HG02678 (cell line): Measurements from ENCODE around the gene RSPH4A.
"Not testable (repeated sequence)": the region's sequence is repeated elsewhere in the genome, so short reads cannot be mapped to it uniquely, and the experiment has no call there.

ENCODE experiments used
- ATAC-seq: cut with Tn5 transposase; IDR thresholded peaks from one replicate; pipeline ENCODE4 v1.9.1; 2021; ENCODE audit warnings: mild to moderate bottlenecking, moderate library complexity; ENCODE audit not compliant: unreplicated experiment

RSPH4A gene

GRCh38 chr6:116615937-116616736, at the start of gene RSPH4A:
TSS of gene RSPH4A (plus strand) at chr6:116616479. CDS start at chr6:116616624, 145 bp downstream.
- peak; percentile 99 for ATAC-seq

DNA sequence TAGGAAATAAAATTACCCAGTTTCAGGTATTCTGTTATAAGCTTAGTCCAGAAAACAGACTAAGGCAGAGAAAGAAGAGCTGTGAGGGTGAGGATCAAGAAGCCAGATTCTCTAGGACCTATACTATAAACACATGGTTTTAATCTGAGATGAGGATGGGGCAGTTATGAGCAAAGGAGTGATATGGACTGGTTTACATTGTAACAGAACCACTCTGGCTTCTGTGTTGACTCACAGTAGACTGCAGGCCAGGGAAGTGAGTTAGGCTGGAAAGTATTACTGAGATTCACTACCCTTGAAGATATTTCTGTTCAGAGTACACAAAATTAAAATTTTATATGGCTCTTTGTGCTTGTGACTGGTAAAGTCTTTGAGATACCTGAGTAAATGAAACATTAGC, 48.2 kb upstream of the RSPH4A start:
- no peak for ATAC-seq

GRCh38 chr6:116568821-116569755, 47.2 kb upstream of the RSPH4A start:
- ATAC-seq, result no peak

GRCh38 chr6:116570856-116571682, 45.2 kb upstream of the RSPH4A start, which contains the start of gene RWDD1:
TSS of gene RWDD1 (plus strand) at chr6:116571504. CDS start at chr6:116571583, 79 bp downstream.
- ATAC-seq, result peak; percentile 93

DNA sequence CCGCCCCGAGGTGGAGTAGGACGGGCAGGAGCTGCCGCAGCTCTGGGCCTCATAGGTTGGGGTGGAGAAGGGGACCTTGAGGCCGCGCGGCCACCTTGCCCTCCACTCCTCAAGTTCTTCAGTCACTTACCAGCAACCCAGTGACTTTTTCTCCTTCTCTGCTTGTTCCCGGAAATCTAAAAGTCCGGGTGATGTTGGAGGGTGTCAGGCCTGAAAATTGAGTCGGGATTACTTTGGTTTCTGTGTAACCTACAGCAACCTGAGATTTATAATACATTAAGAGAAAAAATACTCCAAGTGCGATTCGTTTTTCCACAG, 44.6 kb upstream of the RSPH4A start:
- ATAC-seq, result no peak

GRCh38 chr6:116572162-116572561, 44.1 kb upstream of the RSPH4A start:
- ATAC-seq, result no peak

- ATAC-seq, result no peak
These were observed 41.1 kb upstream of the RSPH4A start for GRCh38 chr6:116575227-116575626.

DNA sequence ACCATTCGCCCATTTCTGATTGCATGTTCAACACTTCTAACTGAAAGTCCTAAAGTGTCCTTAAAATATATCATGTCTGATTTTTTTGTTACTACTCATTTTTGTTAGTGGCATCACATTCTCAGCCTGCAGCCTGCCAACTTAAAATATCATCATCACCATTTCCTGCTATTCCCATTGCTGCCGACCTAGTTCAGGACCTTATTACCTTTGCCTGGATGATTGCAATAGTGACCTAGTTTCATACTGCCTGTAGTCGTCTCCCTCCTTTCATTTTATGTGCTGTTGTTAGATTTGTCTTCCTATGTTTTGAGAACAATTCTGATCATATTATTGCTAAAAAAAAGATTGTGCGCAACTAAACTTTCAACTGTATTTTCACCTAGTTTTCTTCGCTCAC, 38.8 kb upstream of the RSPH4A start:
- ATAC-seq, result no peak

GRCh38 chr6:116578335-116578734, 37.9 kb upstream of the RSPH4A start:
- ATAC-seq, result no peak

DNA sequence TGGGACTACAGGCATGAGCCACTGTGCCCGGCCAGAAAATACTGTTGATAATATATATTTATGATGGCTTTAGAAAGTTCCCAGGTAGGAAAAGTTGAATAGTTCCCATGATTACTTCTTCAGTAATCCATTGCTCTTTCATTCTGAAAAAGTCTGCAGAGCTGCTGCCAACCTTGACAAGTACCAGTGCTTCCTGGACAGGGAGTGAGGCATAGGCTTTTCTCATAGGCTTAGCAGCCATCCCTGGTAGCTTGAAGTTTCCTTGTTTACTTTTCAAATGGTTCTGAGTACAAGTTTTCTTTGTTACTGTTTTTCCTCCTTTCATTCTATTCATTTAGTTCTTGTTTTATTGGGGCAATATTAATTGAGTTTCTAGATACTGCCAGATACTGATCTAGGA, 37.1 kb upstream of the RSPH4A start:
- no peak for ATAC-seq

- no peak for ATAC-seq
These were observed 36.1 kb upstream of the RSPH4A start for GRCh38 chr6:116580198-116580597.

DNA sequence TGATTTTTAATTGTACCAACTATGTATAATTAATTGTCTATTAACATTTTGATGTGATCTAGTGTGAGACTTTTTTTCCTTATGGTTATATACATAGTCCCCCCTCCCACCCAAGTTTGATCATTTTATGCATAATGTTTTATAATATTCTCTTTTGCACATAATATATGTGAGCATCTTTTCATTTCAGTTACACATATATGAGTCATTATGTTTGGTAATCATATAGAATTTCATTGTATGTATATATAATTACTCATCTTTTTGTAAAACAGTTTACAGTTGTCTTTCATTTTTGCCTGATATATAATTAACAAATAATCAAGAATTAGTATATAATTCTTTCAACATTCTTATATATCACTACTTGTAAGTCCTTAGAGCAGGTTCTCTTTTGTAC, 30.0 kb upstream of the RSPH4A start:
- ATAC-seq, result no peak

DNA sequence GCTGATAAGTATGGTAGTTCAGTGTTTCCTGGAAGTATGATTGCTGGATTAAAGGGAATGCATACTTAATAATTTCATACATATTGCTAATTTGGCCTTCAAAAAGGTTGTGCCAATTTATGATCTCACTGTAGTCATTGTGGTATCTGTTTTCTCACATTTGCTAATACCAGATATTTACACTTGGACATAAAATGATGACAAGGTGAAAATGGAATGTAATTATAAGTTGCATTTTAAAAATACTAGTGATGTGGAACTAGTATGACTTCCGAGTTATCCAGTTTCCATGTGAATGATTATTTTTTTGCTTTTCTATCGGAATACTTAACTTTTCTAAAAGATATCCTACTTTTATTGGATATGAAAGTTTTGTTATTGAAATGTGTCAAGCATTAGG, 29.5 kb upstream of the RSPH4A start:
- ATAC-seq, result no peak

DNA sequence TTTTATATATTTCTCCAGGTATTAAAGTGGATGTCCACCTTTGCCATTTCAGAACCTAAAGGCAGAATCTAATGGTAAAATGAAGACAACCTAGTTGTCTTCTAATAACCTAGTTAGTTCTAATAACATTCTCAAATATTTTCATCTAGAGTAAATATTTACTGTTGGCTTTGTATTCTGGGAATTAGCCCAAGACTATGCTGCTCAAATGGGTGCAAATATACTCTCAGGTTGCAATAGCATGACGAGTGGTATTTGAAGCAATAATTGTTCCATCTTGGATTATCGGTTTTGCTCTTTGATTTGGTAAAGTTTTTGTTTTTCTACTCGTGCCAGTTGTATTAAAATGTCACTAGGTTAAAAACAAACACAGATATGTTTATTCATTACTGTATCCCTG, 21.0 kb upstream of the RSPH4A start:
- ATAC-seq, result no peak

- no peak for ATAC-seq
These were observed 19.5 kb upstream of the RSPH4A start for GRCh38 chr6:116596815-116597214.

DNA sequence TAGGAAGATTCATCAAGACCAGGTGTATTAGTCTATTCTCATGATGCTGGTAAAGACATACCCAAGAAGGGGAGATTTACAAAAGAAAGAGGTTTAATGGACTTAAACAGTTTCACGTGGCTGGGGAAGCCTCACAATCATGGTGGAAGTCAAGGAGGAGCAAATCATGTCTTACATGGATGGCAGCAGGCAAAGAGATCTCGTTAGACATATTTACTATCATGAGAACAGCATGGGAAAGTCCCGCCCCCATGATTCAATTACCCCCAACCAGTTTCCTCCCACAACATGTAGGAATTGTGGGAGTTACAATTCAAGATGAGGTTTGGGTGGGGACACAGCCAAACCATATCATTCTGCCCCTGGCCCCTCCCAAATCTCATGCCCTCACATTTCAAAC, 12.4 kb upstream of the RSPH4A start:
- not testable (repeated sequence) for ATAC-seq

DNA sequence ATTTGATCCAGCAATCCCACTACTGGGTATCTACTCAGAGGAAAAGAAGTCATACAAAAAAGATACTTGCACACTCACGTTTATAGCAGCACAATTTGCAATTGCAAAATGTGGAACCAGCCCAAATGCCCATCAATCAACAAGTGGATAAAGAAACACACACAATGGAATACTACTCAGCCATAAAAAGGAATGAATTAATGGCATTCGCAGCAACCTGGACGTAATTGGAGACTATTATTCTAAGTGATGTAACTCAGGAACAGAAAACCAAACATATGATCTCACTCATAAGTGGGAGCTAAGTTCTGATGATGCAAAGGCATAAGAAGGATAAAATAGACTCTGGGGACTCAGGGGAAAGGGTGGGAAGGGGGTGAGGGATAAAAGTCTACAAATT, 11.4 kb upstream of the RSPH4A start:
- ATAC-seq, result not testable (repeated sequence)

- ATAC-seq, result no peak
These were observed 10.3 kb upstream of the RSPH4A start for GRCh38 chr6:116605935-116606334.

DNA sequence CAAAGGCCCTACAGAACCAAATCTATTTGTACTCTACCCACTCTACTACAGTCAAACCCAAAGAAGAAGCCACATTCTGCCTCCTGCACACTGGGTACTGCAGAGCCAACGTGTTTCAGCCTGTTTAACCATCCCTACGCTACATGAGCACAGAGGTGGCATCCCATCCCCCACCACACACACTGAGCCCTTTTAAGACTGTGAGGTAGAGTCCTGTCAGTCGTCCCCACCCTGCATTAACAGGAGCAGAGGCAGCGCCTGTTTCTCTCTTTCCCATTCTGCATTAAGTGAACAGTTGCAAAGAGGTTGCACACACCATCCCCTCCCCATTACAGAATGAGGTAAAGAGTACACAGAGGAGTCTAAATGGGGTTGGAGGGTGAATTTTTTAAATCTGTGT, 5.2 kb upstream of the RSPH4A start:
- ATAC-seq, result no peak

DNA sequence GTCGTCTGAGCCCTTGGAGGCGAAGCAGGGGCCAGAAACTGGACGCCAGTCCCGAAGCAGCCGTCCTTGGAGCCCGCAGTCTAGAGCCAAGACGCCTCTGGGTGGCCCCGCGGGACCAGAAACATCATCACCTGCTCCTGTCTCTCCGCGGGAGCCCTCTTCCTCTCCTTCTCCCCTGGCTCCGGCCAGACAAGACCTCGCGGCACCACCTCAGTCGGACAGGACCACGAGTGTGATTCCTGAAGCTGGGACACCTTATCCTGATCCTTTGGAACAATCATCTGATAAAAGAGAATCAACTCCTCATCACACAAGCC, 416 bp downstream of the RSPH4A start:
- peak; percentile 26 for ATAC-seq
